PC-9 (cell line): Measurements from ENCODE around the gene SPRYD3.
"Not testable (repeated sequence)": the region's sequence is repeated elsewhere in the genome, so short reads cannot be mapped to it uniquely, and the experiment has no call there.

ENCODE experiments used
- EZH2 ChIP-seq: fragments of 200-600 bp; sonication (generic); IDR thresholded peaks from 2 replicates; pipeline ENCODE4 v1.8.0; 2017; ENCODE audit warnings: antibody characterized with exemption, low read depth
- TF ChIP-seq, protein P1 (sequence below): fragments of 200-600 bp; sonication (generic); conservative IDR thresholded peaks from 2 replicates; pipeline ENCODE4 v1.6.1; 2017; ENCODE audit warnings: mixed run types, antibody characterized with exemption, mild to moderate bottlenecking, moderate library complexity

DNA sequence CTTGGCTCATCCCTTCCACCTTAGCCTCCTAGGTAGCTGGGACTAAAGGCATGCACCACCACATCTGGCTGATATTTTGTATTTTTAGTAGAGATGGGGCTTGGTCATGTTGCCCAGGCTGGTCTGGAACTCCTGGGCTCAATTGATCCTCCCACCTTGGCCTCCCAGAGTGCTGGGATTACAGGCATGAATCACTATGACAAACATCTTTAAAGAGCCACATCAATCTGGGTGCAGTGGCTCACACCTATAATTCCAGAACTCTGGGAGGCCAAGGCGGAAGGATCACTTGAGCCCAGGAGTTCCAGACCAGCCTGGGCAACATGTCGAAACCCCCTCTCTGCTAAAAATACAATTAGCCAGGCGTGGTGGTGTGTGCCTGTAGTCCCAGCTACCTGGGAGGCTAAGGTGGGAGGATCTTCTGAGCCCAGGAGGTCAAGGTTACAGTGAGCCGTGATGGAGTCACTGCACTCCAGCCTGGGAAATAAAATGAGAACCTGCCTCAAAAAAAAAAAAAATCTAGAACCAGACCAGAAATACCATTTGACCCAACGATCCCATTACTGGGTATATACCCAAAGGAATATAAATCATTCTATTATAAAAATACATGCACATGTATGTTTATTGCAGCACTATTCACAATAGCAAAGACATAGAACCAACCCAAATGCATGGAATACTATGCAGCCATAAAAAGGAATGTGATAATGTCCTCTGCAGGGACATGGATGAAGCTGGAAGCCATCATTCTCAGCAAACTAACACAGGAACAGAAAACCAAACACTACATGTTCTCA, 15.8 kb upstream of the SPRYD3 start:
- TF ChIP-seq, protein P1, sequence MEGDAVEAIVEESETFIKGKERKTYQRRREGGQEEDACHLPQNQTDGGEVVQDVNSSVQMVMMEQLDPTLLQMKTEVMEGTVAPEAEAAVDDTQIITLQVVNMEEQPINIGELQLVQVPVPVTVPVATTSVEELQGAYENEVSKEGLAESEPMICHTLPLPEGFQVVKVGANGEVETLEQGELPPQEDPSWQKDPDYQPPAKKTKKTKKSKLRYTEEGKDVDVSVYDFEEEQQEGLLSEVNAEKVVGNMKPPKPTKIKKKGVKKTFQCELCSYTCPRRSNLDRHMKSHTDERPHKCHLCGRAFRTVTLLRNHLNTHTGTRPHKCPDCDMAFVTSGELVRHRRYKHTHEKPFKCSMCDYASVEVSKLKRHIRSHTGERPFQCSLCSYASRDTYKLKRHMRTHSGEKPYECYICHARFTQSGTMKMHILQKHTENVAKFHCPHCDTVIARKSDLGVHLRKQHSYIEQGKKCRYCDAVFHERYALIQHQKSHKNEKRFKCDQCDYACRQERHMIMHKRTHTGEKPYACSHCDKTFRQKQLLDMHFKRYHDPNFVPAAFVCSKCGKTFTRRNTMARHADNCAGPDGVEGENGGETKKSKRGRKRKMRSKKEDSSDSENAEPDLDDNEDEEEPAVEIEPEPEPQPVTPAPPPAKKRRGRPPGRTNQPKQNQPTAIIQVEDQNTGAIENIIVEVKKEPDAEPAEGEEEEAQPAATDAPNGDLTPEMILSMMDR = not testable (repeated sequence)
- TF ChIP-seq EZH2 = not testable (repeated sequence)
